Measurements from ENCODE around the gene PCDH9.

GRCh38 chr13:66482836-66483235, 747.3 kb downstream of the PCDH9 start:
- TF ChIP-seq, protein P1, sequence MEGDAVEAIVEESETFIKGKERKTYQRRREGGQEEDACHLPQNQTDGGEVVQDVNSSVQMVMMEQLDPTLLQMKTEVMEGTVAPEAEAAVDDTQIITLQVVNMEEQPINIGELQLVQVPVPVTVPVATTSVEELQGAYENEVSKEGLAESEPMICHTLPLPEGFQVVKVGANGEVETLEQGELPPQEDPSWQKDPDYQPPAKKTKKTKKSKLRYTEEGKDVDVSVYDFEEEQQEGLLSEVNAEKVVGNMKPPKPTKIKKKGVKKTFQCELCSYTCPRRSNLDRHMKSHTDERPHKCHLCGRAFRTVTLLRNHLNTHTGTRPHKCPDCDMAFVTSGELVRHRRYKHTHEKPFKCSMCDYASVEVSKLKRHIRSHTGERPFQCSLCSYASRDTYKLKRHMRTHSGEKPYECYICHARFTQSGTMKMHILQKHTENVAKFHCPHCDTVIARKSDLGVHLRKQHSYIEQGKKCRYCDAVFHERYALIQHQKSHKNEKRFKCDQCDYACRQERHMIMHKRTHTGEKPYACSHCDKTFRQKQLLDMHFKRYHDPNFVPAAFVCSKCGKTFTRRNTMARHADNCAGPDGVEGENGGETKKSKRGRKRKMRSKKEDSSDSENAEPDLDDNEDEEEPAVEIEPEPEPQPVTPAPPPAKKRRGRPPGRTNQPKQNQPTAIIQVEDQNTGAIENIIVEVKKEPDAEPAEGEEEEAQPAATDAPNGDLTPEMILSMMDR (IDR thresholded peaks at IDR 0.05): no peak
- no peak for TF ChIP-seq POLR2A (IDR thresholded peaks at IDR 0.05)

Measured in heart left ventricle (tissue), 13 donors.